HG03457 (cell line): ENCODE results near the gene IL1R1.

ENCODE experiments used
- ATAC-seq: cut with Tn5 transposase; IDR thresholded peaks from one replicate; pipeline ENCODE4 v1.9.1; 2021; ENCODE audit warnings: moderate number of reproducible peaks; ENCODE audit not compliant: unreplicated experiment

IL1R1 gene

DNA sequence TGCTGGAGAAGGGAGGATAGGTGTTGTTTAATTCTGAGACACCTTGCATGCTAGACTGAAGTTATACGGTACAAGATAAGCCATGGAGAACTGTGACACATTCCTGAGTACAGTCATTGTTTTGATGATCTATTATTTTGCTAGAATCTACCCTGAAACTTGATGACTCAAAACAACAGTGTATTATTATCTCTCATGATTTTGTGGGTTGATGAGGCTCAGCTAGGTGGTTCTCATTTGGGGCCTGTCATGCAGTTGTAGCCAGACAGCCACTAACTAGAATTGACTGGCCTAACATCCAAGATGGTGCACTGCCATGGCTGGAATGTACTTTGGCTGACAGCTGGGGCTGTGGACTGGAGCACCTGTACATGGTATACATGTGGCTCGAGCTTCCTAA is 5.4 kb upstream of the IL1R1 start:
- no peak for ATAC-seq

- ATAC-seq, result no peak
Observed at GRCh38 chr2:102138331-102138730, 4.2 kb upstream of the IL1R1 start.

GRCh38 chr2:102139851-102140250 is 2.7 kb upstream of the IL1R1 start:
- ATAC-seq, result no peak

DNA sequence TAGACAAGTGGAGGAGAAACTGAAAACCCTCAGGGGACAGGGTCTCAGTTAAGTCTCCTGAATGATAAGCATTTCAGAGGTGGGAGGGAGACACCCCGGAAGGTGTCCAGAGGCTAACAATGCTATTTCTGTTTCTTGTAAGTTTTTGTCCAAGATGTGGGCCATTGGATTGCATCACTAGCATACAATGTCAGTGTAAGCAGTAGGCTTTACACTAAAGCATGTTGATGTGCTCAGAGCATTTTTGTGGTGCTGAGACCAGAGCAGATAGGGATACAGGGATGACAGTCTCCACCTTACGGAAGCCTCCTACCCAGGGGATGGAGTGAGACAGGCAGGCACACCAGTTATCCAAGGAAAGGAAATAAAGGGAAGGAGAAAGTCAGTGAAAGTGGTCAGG is 2.2 kb upstream of the IL1R1 start:
- no peak for ATAC-seq

DNA sequence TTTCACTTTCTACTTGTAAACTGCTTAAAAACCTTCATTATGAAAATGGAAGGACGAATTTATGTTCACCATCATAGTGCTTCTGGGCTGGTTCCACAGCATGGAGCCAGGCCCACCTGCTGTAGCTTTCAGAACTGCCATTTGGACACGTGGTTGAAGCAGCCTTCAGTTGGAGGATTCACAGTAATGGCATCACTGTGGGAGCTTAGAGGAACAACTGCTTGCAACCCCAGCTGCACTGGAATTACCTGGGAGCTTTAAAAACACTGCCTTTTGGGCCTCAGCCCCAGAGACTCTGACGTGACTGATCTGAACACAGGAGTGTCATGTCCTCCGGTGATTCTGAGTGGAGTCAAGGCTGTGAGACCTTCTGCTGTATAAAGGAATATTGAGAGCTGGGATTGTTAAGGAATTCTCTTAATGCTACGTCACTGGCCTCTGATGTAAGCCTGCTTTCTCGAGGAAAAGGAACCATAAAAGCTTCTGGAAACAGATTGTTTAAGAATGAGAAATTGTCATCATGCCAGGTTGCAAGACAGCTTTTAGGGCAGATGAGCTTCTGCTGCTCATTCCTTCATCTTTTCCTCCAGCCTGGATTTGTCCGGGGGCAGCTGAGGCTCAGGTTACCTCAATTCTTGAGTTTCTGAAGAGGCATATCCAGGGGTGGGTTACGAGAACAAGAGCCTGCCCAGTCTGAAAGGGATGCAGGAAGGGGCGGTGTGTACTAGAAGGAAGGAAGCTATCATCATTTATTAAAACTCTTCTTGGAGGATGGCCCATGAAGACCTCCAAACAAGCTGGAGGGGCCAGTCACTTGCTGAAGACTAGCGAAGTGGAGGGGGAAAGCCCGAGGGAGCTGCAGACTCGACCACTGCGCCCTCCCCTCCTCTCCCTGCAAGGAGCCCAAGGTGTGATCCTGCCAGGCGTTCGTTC is 1.3 kb upstream of the IL1R1 start:
- ATAC-seq, result no peak

DNA sequence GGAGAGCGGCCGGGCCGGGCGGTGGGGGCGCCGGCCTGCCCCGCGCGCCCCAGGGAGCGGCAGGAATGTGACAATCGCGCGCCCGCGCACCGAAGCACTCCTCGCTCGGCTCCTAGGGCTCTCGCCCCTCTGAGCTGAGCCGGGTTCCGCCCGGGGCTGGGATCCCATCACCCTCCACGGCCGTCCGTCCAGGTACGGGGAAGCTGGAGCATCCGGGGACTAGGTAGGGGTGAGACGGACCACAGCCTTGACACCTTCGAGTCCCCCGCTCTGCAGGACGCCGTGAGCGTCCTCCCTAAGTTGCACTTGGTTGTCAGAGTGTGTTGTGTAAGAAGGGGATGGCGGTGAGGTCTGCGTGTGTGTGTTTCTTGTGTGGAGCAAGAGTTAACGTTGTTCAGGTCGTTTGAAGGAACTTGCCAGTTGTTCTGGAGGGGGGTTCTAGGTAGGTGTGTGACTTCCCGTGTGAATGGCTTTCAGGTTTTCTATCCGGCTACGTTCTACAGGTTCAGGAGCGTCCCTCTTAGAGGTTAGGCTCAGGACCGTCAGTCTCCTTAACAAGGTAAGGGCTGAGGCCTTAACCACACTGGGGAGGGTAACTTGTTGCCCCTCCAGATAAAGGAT is 393 bp downstream of the IL1R1 start:
- ATAC-seq, result no peak

GRCh38 chr2:102143450-102143985 is 972 bp downstream of the IL1R1 start:
- no peak for ATAC-seq

DNA sequence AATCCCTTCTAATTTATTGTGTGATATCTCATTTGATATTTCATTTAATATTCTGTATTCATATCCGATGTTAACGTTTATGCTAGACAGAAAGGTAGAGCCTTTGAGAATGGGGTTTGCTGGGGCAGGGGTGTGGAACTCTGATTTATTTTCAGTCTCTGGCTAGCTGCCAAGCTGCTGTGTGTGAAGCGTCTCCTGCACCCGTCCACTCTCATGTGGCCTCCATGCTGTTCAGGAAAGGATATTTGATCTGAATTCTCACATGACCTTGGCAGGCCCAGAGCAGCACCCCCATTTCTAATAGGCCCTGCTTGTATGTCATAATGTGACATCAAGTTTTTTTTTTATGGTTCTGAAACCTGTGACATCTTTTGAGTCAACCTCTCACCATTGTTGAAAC is 1.6 kb downstream of the IL1R1 start:
- no peak for ATAC-seq

DNA sequence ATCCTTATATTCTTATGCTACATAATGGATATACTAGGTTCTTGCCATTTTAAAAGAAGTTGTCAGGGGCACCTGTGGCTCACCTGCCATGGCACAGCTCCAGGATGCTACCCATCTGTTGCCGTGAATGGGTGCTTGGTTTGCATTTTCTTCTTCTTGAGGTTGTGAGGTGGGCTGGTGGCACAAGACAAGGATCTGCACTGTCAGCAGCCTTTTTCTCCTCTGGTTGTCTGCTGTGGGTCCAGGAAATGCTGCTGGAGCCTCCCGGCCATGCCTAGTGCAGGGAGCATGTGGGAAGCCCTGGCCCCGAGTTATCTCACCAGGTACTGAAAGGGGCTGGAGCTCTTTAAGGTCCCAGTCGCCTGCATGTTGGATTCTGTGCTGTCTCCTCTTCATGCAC is 2.6 kb downstream of the IL1R1 start:
- ATAC-seq, result no peak

DNA sequence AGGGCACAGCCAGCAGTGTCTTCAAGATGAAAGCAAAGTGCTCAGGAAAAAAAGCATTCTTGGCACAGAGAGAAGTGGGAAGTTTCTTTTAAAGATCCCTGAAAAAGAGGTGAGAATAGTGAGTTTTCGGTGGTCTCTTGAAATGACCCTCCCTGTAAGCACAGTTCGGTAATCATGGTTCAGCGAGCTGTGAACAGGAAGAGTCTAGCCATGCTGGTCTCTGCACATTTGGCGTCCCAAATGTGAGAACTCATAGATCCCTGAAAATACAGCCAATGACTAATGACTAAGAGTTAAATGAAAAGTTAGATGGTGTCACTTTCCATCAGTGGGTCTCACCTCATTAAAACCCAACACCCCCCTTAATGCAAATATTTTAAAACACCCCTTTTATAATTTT is 3.4 kb downstream of the IL1R1 start:
- no peak for ATAC-seq

DNA sequence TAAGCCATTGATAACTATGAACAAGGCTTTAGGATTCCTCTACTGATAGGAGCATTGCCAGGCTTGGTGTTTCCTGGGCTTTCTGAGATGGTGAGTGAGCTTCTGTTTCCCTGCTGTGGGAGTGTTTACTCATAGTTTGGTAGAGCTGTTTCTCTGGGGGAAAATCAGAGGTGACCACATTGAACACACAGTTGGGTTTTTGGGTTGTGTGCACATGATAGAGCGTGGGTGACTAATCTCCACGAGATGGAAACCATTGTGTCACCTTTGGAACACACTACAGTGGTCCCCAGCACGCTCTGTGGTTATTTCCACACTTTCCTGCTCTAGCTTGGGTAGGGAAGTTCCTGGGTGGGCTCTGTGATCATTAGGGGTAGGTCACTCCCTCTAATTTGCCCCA is 5.4 kb downstream of the IL1R1 start:
- no peak for ATAC-seq

DNA sequence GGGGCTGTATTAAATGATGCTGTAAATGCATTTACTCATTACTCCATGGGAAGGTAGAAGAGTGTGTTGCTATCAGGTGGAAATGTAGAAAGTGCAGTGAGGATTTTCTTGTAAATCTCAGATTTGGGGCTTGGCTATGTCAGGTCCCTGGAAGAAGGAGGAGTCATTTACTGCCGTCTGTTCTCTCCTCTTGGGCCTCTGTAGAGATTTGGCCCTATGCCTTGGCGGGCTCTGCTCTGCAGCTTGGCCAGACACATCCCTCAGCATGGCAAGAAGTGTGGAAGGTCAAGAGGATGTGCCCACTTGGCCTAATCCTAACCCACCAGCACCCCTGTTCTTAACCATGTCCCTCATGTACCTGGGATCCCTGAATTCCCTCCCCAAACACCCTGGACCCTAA is 6.7 kb downstream of the IL1R1 start:
- ATAC-seq, result no peak

DNA sequence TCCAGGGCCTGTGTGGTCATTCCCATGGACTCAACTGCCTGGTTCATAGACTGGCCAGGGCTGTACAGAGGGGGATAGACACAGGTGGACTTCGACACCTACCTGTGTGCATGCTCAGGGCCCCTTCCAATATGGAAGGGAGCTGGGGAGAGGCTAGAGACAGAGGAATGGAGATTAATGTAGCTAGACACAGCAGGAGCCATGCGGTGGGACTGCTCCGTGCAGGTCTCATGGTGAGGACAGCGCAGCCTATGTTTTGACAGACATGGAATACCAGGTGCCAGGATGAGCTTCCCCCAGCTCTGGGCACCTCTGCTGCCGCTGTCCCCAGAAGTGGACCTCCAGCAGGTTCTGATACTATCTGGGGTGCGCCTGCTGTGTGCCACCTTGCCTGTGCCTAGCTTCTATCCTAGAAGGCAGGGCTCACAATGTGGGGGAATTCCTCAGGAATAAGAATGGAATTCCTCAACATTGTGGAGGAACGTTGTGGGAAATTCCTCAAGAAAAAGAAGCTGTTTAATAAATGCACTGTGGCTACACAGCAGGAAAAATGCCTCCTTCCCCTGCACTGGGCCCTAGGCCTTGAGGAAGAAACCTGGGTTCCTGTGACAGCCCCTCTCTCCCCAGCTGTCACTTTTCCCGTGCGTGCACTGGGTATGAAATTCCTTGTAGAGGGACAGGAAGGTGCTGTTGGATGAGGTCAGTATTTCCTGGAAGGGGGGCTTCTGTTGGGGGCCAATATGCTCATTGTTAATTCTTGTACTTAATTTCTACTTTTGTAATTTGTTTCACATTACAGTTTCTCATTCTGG is 7.3 kb downstream of the IL1R1 start:
- ATAC-seq, result no peak

DNA sequence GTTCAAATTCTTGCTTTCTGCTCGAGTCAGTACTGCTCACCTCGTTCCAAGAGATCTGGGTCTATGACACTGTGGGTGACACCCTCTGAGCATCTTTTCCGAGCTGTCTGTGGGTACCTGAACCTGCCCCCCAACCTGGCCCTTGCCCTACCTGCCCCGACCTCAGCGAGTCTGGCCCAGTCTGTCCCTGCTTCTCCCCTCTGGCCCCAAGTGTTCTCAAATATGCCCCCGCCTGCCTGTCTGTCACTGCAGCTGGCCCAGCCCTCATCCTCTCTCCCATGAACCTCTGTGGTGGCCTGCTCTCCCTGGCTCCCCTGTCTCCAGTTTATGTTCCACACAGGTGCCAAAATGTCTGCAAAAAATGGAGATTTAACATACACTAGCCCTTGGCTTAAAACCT is 11.8 kb downstream of the IL1R1 start:
- no peak for ATAC-seq

DNA sequence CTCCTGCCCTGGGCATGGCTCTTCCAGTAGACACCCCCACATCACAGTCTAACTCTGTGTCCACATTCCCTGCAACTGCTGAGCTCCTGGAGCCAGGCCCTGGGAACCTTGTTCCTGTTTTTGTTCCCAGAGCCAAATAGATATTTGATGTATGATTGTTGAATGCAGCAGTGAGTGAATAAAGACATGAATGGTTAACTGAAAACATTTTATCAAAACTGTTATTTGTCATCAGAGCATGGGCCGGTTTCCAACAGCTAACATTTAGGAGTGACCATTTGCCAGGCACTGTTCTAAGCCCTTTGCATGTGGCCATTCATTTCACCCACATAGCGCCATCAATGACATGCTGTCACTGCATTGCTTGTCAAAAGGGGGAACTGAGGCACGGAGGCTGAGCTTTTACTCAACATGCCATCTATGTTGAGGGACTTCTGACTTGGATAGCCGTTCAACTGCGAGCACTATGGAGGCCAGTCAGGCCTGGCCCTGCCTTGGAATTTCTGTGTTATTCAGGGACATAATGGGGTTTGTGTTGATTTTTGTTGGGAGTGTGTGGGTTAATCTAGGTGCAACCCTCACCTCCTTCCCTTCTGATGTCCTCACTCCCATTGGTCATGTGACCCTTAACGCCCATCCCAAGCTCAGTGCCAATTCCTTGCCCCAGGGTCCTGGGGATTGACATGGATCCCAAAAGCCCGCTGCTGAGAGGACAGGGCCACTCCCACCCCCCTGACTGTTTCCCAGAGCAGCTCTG is 12.6 kb downstream of the IL1R1 start:
- no peak for ATAC-seq

GRCh38 chr2:102155703-102156515 is 13.4 kb downstream of the IL1R1 start:
- ATAC-seq, result no peak

DNA sequence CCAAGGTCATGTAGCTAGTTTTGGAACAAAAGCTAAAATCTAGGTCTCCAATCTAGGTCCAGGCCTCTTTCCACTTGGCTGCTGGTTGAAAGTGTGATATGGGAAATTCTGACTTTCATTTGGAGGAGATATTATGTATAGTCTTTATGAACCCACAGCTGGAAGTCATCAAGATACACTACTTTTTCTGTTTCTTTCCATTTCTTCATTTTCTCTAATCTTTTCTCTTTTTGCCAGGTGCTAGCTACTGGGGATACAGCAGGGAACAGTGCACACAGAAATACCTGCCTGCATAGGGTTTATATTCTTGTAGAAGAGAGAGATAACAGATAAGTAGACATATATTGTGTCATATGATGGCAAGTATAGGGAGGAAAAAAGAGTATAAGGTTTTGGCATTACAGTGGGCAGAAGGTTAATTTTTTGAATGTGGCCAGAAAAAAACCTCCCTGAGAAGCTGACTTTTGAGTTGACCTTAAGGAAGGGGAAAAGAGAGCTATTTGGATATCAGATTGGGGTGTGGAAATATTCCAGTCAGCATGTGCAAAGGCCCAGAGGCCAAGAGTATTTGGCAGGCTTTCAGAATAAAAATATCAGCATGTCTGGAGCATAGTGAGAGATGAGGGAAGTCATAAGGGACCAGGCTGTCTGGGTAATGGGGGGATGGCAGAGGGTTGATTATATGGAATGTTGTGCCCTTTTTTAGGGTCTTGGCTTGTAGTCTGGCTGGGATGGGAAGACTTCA is 15.6 kb downstream of the IL1R1 start:
- no peak for ATAC-seq

GRCh38 chr2:102159295-102159694 is 16.7 kb downstream of the IL1R1 start:
- ATAC-seq, result no peak

DNA sequence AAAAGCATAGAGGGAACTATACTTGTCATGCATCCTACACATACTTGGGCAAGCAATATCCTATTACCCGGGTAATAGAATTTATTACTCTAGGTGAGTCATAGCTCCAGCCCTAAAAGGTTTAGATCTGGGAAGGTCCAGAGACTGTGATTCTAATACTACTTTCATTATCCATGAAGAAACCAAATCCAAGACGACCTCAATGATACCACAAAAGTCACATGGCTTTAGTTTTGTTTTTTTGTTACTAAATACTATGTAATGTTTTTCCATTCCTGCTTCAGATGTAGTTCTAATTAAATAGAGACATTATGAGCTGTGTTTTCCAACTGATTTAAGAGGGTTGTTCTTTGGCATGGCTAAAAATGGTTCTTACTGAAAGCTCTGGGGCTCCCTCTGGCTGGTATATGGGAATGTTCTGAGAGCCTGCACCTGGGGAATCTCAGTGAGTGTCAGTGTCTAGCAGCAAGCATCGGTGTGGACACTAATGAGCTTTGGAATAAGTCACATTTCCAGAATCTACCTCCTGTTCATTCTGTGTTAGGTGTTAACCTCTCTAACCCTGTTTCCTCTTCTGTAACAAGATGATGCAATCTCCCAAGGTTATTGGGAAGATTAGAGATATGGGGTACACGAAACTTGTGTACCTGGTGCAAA is 23.8 kb downstream of the IL1R1 start:
- no peak for ATAC-seq
